Measurements from ENCODE around the gene IRF4.

The IRF4 gene

DNA sequence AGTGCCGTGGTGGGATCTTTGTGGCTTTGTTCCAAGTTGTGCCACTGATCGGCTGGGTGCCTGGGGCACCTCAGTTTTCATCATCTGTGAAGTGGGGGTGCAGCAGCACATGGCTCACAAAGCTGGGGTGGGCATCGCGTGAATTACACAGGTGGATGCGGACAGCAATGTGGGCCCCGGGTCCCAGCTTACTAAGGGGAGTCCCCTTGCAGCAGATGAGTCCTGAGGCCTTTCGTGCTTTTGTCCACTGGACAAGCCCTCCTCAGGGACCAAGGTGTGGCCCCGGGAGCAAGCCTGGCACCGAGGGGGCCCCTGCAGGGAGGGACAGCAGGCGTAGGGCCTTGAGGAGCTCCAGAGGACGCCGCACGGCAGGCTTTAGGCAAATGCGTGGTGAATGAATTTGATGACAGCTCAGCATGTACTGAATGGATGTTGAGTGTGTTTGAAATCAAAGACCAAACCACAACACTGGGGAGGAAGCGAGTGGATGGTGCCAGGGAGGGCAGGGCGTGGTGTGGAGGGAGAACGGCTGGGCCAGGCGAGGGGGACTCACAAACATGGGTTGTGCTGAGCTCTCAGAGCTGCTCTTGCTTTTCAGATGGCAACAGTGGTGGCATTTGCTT, 53.2 kb downstream of the IRF4 start:
- no peak for DNase-seq (ENCODE audit: low read depth)

DNA sequence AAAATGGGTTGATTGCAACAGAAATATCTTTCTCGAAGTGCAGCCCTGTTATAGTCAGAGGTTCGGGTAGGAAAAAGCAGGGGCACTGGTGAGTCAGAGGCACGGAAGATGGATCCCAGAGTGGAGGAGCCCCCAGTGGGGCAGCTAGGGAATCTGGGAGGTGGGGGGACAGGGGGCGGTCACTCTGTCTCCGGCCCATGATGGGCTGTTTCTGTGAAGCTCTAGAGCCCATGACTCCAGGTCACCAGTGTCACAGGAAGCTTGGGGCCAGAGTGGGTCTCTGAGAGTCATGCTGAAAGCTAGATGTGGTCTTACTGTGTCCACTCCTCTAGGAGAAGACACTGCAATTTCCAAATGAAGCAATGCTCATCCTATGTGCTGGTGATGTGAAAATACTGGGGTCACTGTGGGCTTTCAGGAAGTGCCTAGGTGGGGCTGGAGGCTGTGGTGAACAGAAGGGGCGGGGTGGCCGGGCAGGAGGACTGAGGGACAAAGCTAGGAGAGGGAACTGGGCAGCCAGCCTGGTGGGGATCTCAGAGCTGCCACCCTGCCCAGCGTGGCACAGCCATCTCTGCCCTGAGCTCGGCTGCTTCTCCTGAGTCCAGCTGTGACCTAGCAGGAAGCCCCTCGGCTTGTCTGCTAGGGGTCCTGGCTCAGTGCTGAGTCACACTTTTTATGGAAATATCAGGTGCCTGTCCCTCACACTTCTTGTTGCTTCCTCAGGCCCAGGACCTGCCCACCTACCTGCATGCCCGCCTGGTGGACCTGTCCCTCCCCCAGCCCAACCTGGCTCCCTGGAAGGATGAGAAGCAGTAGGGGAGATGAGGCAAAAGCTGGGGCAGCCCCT, 54.2 kb downstream of the IRF4 start:
- DNase-seq (ENCODE audit: low read depth), result no peak

DNA sequence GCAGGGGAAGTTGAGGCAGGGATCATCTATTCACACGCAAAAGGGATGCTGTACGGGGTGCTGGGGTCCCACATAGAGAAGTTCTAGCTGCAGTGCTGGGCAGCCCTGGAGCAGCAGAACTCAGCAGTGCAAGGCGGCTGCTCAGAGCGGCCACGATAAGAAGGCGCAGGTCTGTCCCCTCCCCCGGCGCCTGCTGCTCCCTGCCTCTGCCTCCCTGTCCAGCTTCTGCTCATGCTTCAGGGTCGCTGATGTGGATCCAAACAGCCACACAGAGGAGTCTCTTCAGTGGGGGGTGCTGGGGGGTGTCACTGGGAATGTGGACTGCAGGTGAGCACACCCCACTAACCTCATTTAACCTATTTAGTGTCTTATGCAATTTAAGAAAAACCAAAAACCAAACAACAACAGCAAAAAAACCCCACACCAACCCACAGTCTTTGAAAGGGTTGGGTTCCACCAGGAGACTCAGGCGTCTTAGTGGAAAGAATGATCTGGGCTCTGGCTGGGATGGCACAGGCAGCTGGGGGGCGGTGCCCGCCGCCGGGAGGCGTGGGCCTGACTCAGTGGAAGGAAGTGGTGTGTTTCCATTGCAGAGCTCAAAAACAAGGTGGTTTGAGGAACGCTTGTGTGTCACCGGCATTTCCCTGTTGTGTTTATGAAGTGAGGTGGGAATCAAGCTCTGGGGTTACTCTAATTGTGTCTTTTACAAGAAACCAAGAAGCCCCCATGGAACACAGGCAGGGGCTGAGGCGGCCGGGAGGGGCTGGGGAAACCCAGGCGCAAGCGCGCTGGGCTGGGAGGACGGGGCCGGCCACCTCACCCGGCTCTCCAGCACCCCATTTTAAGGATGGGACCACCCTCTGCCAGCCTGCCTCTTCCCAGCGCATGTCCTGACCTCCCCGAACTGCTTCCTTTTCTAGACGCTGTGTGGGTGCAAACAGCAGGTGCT, 55.1 kb downstream of the IRF4 start:
- DNase-seq (ENCODE audit: low read depth), result peak; percentile 72

DNA sequence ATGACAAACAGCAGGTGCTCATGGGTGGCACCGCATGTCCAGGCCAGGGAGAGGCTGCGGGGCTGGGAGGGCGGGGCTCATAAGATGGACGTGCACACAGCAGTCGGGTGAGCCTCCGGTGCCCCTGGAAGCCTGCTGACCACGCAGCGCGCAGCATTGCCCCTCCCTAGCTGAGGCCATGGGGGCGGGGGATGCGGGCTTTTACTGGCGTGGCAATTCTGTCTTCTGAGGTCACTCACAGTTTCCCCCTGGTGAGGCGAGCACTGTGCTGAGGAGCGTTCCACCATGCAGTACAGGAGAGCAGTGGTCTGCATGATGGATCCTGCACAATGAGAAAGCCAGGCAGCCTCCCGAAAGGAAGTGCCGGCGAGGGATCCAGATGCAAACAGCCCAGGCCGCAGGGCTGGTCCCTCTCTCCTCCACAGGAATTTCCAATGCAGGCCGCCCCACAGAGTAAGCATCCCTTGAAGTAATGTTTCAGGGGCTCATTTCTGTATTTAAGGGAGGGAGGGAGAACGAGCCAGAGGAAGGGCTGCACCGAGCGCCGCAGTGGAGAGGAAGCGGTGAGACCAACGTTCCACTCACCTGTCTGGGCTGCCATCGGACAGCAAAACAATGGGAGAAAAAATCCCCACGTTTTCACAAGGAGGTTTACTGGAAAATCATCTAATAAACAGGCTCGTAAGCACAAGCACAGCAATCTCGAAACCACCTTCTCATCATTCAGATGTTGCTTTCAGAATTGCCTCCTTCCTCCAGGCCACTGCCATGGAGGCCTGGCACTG, 56.0 kb downstream of the IRF4 start:
- DNase-seq (ENCODE audit: low read depth), result no peak

DNA sequence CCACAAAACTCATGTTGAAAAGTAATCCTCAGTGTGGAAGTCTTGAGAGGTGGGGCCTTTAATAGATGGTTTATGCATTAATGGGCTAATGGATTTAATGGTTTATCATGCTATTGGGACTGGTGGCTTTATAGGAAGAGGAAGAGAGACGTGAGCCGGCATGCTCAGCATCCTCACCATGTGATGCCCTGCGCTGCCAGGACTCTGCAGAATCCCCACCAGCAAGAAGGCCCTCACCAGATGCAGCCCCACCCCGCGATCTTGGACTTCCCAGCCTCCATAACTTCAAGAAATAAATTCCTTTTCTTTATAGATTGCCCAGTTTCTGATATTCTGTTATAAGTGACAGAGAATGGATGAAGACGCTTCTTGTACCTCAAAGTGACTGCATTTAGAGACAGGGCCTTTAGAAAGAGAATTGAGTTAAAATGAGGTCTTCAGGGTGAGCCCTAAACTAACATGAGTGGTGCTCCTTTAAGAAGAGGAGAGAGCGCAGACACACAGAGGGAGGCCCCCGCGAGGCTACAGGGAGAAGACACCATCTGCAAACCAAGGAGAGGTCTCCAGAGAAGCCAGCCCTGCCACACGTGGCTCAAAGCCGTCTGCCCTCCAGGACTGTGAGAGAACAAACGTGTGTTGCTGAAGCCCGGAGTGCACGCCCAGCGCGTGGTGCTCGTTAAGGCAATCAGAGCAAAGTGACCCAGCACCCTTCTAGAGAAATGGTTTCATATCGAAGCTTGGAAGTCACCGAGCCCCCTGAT, 56.9 kb downstream of the IRF4 start:
- no peak for DNase-seq (ENCODE audit: low read depth)

DNA sequence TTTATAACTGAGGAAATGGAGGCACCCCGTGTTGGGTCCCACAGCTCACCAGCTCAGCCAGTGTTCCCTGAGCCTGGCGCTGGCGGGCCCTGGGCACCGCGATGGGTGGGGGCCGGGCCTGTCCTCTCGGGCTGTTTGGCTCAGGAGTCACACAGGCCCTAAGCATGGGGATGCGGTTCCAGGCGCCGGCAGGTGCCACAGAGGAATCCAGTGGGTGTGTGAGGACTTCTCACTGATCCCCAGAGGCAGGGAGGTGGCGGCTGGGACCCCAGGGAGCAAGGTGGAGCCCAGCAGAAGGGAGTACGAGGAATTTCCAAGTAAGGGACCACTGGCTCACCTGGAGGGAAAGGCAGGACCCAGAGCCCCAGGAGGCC, 57.5 kb downstream of the IRF4 start:
- no peak for DNase-seq (ENCODE audit: low read depth)

DNA sequence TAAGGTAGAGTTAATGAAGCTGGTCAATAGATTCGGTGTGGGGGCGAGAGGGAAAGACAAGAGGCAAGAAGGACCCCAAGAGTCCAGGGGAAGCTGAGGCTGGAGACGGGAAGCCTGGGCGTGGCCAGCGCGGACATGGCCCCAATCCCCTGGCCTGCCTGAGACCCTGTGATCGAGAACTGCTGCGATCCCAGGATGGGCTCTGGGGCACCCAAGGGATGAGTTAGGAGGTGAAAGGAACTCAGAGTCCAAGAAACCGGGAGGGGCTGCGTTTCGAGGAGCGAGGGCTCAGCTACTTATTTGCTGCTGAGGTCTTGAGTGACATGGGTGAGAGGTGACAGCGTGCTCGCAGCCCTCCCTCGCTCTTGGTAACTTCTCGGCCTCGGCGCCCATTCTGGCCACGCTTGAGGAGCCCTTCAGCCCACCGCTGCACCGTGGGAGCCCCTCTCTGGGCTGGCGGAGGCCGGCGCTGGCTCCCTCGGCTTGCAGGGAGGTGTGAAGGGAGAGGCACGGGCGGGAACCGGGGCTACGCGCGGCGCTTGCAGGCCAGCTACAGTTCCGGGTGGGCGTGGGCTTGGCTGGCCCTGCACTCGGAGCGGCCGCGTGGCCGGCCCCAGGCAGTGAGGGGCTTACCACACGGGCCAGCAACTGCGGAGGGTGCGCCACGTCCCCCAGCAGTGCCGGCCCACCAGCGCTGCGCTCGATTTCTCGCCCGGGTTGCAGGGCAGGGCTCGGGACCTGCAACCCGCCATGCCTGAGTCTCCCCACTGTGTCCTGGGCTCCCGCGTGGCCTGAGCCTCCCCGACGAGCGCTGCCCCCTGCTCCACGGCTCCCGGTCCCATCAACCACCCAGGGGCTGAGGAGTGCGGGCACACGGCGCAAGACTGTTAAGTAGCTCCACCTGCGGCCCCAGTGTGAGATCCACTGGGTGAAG, 58.2 kb downstream of the IRF4 start:
- no peak for DNase-seq (ENCODE audit: low read depth)

DNA sequence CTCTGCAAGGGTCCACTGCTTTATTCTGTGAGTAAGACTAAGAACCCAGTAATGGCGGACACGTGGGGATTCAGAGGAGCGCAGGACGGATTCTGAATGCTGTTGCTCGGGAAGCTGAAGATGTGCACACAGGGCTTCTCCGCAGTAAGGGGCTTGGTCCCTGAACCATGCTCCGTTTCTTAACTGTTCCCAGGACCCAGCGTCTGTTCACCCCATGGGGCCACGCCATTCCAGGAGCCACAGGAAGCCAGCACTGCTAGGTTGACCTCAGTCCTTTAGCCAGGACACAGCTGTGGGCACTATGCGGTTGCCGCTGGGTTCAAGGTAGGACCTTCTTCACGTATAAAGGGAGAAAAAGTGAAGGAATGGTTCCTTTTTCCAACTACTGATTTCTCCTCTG, 59.8 kb downstream of the IRF4 start:
- DNase-seq (ENCODE audit: low read depth), result no peak

DNA sequence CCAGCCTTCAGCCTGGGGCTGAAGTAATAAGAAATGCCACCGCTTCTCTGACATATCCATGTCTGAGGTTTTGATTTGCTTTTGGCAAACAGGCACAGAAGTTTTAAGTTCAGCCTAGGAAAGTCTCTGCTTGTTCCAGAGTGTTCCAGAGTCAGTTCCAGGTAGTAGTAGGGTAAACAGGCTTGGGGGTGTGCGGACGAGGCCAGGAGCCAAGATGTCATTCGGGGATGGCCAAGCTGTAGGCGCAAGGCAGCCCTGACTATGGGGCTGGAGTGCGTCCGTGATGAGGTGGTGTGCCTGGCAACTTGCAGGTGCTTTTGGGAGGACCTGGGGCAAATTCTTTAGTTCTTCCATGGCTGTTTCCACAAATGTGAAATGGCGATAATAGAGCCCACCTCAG, 60.3 kb downstream of the IRF4 start:
- no peak for DNase-seq (ENCODE audit: low read depth)

DNA sequence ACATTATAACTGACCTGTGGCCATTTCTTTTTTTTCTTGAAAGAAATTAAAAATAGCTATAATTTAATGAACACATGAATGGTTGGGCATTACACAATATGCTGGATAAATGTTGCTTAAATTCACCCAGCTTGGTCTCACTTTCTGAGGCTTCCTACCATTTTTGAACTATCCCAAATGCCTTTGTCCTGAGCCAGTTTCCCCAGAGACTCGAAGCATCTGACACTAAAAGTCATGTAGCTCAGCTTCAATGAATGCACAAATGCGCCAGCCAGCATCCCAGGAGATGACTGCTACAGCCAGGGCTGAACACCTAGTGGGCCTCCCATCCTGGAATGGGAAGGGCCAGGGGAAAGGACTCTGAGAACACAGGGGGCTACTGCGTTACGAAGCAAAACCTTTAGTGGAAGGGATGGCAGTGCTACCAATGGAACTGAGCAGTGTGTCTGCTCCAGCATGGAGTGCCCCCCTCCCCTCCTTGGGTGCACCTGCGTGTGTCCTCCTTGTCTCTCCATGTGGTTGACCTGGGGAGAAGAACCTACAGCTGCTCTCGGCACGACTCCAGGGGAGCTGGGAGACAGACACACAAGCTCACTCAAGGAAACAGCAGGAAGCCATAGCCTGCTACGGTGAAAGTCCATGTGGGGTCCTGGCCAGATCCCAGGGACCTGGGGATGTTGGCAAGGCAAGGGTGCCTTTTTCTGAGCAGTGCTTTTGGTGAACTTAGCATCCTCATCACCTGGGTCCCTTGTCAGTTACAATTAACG, 60.9 kb downstream of the IRF4 start:
- no peak for DNase-seq (ENCODE audit: low read depth)

DNA sequence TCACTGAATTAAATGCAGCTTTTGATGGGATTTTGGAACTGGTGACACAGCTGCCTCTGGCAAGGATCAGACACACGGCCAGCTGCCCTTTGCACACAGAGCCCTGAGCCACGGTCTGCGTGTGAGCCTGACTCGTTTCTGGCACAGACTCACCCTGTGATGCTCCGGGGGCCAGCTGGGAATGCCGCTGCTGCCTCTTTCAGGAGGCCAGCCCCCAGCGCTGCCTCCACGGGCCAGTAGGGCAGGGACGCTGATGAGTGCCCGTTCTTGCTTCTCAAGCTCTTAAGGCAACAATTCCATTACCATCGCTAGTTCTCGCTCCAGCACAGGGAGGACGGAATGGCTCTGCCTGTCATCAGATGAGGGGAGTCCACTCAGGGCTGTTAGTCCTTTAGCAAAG, 61.6 kb downstream of the IRF4 start:
- no peak for DNase-seq (ENCODE audit: low read depth)

DNA sequence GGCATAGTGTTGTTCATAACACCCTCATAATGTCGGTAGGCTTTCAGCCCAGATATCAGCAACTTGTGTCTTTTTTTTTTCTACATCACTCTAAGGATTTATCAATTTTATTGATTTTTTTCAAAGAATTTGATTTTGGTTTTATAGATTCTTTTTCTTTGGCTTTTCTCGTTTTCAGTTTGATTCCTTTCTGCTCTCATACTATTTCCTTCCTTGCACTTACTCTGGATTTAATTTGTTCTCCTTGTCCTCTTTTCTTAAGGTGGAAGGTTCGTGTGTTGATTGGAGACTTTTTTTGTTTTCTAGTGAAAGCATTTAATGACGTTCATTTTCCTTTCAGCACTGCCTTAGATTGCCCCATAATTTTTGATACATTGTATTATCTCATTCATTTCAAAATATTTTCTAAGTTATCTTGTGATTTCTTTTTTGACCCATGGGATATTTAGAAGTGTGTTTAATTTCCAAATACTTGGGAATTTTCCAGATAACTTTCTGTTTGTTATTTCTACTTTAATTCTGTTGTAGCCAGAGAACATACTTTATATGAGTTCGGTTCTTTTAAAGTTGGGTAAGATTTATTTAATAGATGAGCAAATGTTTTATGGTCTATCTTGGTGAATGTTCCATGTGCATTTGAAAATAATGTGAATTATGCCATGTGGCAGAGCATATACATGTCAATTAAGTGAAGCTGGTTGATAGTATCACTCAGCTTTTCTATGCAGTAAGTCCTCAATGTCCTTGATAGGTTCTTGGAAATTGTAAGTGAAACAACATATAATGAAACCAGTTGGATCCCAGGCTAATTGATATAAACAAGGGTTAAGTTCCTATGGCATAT, 62.8 kb downstream of the IRF4 start:
- DNase-seq (ENCODE audit: low read depth), result no peak

DNA sequence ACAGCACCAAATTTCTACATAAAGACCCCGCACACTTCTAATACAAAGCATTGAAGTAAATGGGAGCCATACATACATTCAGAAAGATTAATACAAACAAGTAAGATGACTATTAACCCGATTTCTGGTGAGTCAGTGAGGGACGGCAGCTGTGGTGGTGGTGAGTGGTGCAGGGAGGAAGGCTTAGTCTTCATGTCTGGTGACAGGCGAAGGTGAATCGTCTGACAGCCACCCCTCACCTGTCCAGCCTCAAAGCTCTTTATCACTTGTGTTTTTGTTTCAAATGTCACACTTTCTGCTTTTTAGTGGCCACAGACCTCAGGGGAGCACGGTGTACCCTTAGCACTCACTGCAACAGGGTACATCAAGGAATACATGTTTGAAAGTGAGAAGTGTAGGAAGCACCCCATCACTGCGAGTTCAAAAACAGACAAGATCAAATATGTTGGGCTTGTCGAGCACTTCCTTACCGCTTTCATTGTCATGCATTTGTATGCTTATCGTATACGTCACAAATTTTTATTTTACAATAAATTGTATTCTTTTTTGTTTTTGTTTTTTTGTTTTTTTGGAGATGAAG, 63.5 kb downstream of the IRF4 start:
- no peak for DNase-seq (ENCODE audit: low read depth)

DNA sequence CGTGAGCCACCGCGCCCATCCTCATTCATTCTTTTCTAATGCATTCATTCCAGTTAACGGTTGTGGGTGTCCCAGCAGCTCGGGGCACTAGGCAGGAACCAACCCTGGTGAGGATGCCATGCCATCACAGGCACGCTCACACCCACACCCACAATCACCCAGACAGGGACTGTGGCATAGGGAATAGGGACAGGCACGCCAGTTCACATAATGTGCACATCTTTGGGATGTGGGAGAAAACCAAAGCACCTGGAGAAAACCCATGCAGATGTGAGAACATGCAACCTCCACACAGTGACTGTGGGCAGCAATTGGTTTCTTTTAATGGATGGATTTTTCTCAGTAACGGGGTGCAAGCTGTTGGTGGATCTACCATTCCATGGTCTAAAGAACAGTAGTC, 64.3 kb downstream of the IRF4 start:
- no peak for DNase-seq (ENCODE audit: low read depth)

DNA sequence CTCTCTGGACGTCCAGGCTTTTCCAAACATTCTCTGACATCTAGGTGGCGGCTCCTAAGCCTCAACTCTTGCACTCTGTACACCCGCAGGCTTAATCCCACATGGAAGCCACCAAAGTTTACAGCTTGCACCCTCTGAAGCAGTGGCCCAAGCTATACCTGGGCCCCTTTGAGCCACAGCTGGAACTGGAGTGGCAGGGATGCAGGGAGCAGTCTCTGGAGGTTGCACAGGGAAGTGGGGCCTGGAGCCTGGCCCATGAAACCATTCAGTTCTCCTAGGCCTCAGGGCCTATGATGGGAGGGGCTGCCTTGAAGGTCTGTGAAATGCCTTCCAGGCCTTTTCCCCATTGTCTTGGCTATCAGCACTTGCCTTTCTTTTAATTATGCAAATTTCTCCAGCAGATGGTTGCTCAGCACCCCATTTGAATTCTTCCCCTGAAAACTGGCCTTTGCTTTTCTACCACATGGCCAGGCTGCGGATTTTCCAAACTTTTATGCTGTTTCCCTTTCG, 64.9 kb downstream of the IRF4 start:
- DNase-seq (ENCODE audit: low read depth), result no peak

DNA sequence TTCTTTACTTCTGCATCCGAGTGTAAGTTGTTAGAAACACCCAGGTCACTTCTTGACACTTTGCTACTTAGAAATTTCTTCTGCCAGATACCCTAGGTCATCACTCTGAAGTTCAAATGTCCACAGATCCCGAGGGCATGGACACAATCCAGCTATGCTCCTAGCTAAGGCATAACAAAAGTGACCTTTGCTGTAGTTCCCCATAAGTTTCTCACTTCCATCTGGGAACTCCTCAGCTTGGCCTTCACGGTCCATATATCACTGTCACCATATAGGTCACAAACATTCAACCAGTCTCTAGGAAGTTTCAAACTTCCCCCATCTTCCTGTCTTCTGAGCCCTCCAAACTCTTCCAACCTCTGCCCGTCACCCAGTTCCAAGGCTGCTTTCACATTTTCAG, 65.3 kb downstream of the IRF4 start:
- no peak for DNase-seq (ENCODE audit: low read depth)

All from stimulated activated CD8-positive, alpha-beta memory T cell treated with anti-CD3 and anti-CD28 coated beads, Interleukin-7, amount 100 ng/mL, for 24 hours (primary cell).